ENCODE data around the gene BSN. TPM values are rescaled to one million over a fixed set of nuclear protein-coding genes. Genes with fewer than 3 reads are reported as not detected.

BSN gene
- total RNA-seq, 2 experiments from 2014 or later = 0.03 to 0.05 TPM

GRCh38 chr3:49669352-49669751 is 115.1 kb downstream of the BSN start:
- Mint-ChIP-seq H3K36me3 (ENCODE audit: low read depth) (no peaks in the 10 kb centered on the region), H3K9me3 (no peaks in the 10 kb centered on the region), H3K4me3 (no peak overlapping the region), H3K27ac (no peak overlapping the region), H3K4me1 (peaks cover 17% of the 10 kb centered on the region), H3K27me3 (no peaks in the 10 kb centered on the region)
- ChIA-PET CTCF (interaction anchor here (1.4 to 1.6 kb wide), 2 partner anchors 103 to 129 kb away, joined by 3 to 22 read pairs; no protein-coding TSS in a partner anchor), POLR2A (interaction anchor here (1.4 kb wide), 1 partner anchor 129 kb away, joined by 4 read pairs; no protein-coding TSS in a partner anchor)
- no peak for DNase-seq

GRCh38 chr3:49670940-49671290 is 116.6 kb downstream of the BSN start:
- POLR2A ChIA-PET = interaction anchor here (3.6 kb wide), 1 partner anchor 131 kb away, joined by 43 read pairs; no protein-coding TSS in a partner anchor
- Mint-ChIP-seq H3K9me3 (no peaks in the 10 kb centered on the region), H3K27me3 (no peaks in the 10 kb centered on the region), H3K27ac (no peak overlapping the region), H3K36me3 (ENCODE audit: low read depth) (peaks cover 5% of the 10 kb centered on the region), H3K4me3 (no peak overlapping the region), H3K4me1 (peaks cover 29% of the 10 kb centered on the region)
- no peak for DNase-seq
- CTCF ChIA-PET = interaction anchor here (0.8 to 3.3 kb wide), 14 partner anchors 7 to 663 kb away, joined by 3 to 247 read pairs (median 4); partner anchors contain the start of genes BSN and WDR6

GRCh38 chr3:49671291-49672288 is 117.3 kb downstream of the BSN start:
- DNase-seq = peak; percentile 79
- no peaks in the 10 kb centered on the region for H3K27me3 Mint-ChIP-seq
- peak overlapping the region; percentile 66 for H3K4me3 Mint-ChIP-seq
- ChIA-PET CTCF (interaction anchor here (0.6 to 3.3 kb wide), 34 partner anchors 8 to 664 kb away, joined by 3 to 247 read pairs (median 4); partner anchors contain the start of genes BSN, DAG1 and WDR6), POLR2A (interaction anchor here (0.6 to 3.6 kb wide), 4 partner anchors 8 to 252 kb away, joined by 3 to 43 read pairs (median 6); partner anchors contain the start of gene GMPPB)
- peaks cover 9% of the 10 kb centered on the region for H3K36me3 Mint-ChIP-seq (ENCODE audit: low read depth)
- H3K9me3 Mint-ChIP-seq = no peaks in the 10 kb centered on the region
- H3K27ac Mint-ChIP-seq = peak overlapping the region; percentile 77
- peaks cover 33% of the 10 kb centered on the region for H3K4me1 Mint-ChIP-seq

GRCh38 chr3:49673121-49673714 is 118.9 kb downstream of the BSN start:
- peak; percentile 26 for DNase-seq
- ChIA-PET CTCF (interaction anchor here (0.7 to 3.3 kb wide), 8 partner anchors 79 to 333 kb away, joined by 3 to 247 read pairs (median 4); no protein-coding TSS in a partner anchor), POLR2A (interaction anchor here (0.9 to 3.6 kb wide), 6 partner anchors 50 to 261 kb away, joined by 4 to 43 read pairs (median 5); partner anchors contain the start of genes BSN, DAG1, GMPPB and IP6K1)
- H3K36me3 Mint-ChIP-seq (ENCODE audit: low read depth) = peaks cover 20% of the 10 kb centered on the region
- H3K27me3 Mint-ChIP-seq = no peaks in the 10 kb centered on the region
- peak overlapping the region; percentile 98 for H3K27ac Mint-ChIP-seq
- peak overlapping the region; percentile 91 for H3K4me3 Mint-ChIP-seq
- H3K4me1 Mint-ChIP-seq = peaks cover 37% of the 10 kb centered on the region
- H3K9me3 Mint-ChIP-seq = no peaks in the 10 kb centered on the region

GRCh38 chr3:49673715-49674496 is 119.6 kb downstream of the BSN start, which contains the start of gene APEH:
Gene APEH, plus strand, starts transcription at chr3:49674351. Its CDS starts 51 bp downstream, at chr3:49674402.
- H3K4me3 Mint-ChIP-seq = peak within 1 kb of the TSS; percentile 91
- POLR2A ChIA-PET = interaction anchor here (0.9 to 3.6 kb wide), 6 partner anchors 50 to 262 kb away, joined by 4 to 43 read pairs (median 5); partner anchors contain the start of genes BSN, DAG1, GMPPB and IP6K1
- H3K27ac Mint-ChIP-seq = peak within 1 kb of the TSS; percentile 98
- peak; percentile 99 for DNase-seq
- H3K9me3 Mint-ChIP-seq = no peaks in the 10 kb centered on the region
- H3K36me3 Mint-ChIP-seq (ENCODE audit: low read depth) = peaks cover 22% of the 10 kb centered on the region
- CTCF ChIA-PET = interaction anchor here (0.9 to 3.3 kb wide), 5 partner anchors 106 to 333 kb away, joined by 3 to 247 read pairs (median 3); no protein-coding TSS in a partner anchor
- H3K4me1 Mint-ChIP-seq = peaks cover 37% of the 10 kb centered on the region
- H3K27me3 Mint-ChIP-seq = no peaks in the 10 kb centered on the region

GRCh38 chr3:49674497-49674983 is 120.3 kb downstream of the BSN start:
- Mint-ChIP-seq H3K9me3 (no peaks in the 10 kb centered on the region), H3K27ac (peak overlapping the region; percentile 98), H3K27me3 (no peaks in the 10 kb centered on the region), H3K4me1 (peaks cover 37% of the 10 kb centered on the region), H3K4me3 (peak overlapping the region; percentile 91), H3K36me3 (ENCODE audit: low read depth) (peaks cover 22% of the 10 kb centered on the region)
- POLR2A ChIA-PET = interaction anchor here (1.1 to 2.4 kb wide), 2 partner anchors 49 to 135 kb away, joined by 3 to 8 read pairs; partner anchors contain the start of gene GMPPB
- no peak for DNase-seq
- CTCF ChIA-PET = interaction anchor here (2.2 kb wide), 1 partner anchor 135 kb away, joined by 9 read pairs; no protein-coding TSS in a partner anchor

GRCh38 chr3:49675912-49676311 is 121.6 kb downstream of the BSN start:
- ChIA-PET CTCF (interaction anchor here (2.2 kb wide), 1 partner anchor 136 kb away, joined by 9 read pairs; no protein-coding TSS in a partner anchor), POLR2A (interaction anchor here (1.0 to 2.4 kb wide), 2 partner anchors 17 to 136 kb away, joined by 3 to 8 read pairs; no protein-coding TSS in a partner anchor)
- peaks cover 27% of the 10 kb centered on the region for H3K36me3 Mint-ChIP-seq (ENCODE audit: low read depth)
- no peak overlapping the region for H3K27ac Mint-ChIP-seq
- peaks cover 37% of the 10 kb centered on the region for H3K4me1 Mint-ChIP-seq
- H3K9me3 Mint-ChIP-seq = no peaks in the 10 kb centered on the region
- no peak for DNase-seq
- H3K4me3 Mint-ChIP-seq = no peak overlapping the region
- H3K27me3 Mint-ChIP-seq = no peaks in the 10 kb centered on the region

- POLR2A ChIA-PET = no interaction called here
- Mint-ChIP-seq H3K36me3 (ENCODE audit: low read depth) (peaks cover 31% of the 10 kb centered on the region), H3K4me3 (no peak overlapping the region), H3K9me3 (no peaks in the 10 kb centered on the region), H3K27me3 (peaks cover 3% of the 10 kb centered on the region), H3K27ac (no peak overlapping the region), H3K4me1 (peaks cover 14% of the 10 kb centered on the region)
- DNase-seq = no peak
- CTCF ChIA-PET = no interaction called here
Observed at GRCh38 chr3:49680493-49681231, 126.4 kb downstream of the BSN start.

- H3K27ac Mint-ChIP-seq = no peak overlapping the region
- peaks cover 9% of the 10 kb centered on the region for H3K4me1 Mint-ChIP-seq
Observed at GRCh38 chr3:49681232-49681522, 126.9 kb downstream of the BSN start.

GRCh38 chr3:49681543-49681942 is 127.3 kb downstream of the BSN start:
- Mint-ChIP-seq H3K36me3 (ENCODE audit: low read depth) (peaks cover 25% of the 10 kb centered on the region), H3K4me1 (peaks cover 9% of the 10 kb centered on the region), H3K27me3 (peaks cover 5% of the 10 kb centered on the region), H3K4me3 (no peak overlapping the region), H3K27ac (no peak overlapping the region), H3K9me3 (no peaks in the 10 kb centered on the region)
- CTCF ChIA-PET = no interaction called here
- POLR2A ChIA-PET = no interaction called here
- no peak for DNase-seq

More at GRCh38 chr3:49681232-49681522, 126.9 kb downstream of the BSN start:
- ChIA-PET POLR2A (no interaction called here), CTCF (no interaction called here)
- H3K4me3 Mint-ChIP-seq = no peak overlapping the region
- no peak for DNase-seq
- H3K36me3 Mint-ChIP-seq (ENCODE audit: low read depth) = peaks cover 27% of the 10 kb centered on the region
- peaks cover 3% of the 10 kb centered on the region for H3K27me3 Mint-ChIP-seq
- H3K9me3 Mint-ChIP-seq = no peaks in the 10 kb centered on the region

GRCh38 chr3:49683162-49683561 is 128.9 kb downstream of the BSN start:
- no peak overlapping the region for H3K4me3 Mint-ChIP-seq
- H3K4me1 Mint-ChIP-seq = peaks cover 8% of the 10 kb centered on the region
- H3K27me3 Mint-ChIP-seq = peaks cover 12% of the 10 kb centered on the region
- ChIA-PET POLR2A (no interaction called here), CTCF (no interaction called here)
- H3K27ac Mint-ChIP-seq = no peak overlapping the region
- no peak for DNase-seq
- peaks cover 14% of the 10 kb centered on the region for H3K36me3 Mint-ChIP-seq (ENCODE audit: low read depth)
- H3K9me3 Mint-ChIP-seq = no peaks in the 10 kb centered on the region
